A673 (cell line): ENCODE data around the gene NCOR1.

Experiments used
- EZH2 ChIP-seq: fragments of 200-600 bp; sonication (generic); IDR thresholded peaks from 2 replicates; pipeline ENCODE4 v1.6.1; 2017; ENCODE audit warnings: borderline replicate concordance, low read depth, mild to moderate bottlenecking, mixed read lengths, antibody characterized with exemption, low read length; ENCODE audit not compliant: poor library complexity, severe bottlenecking
- TF ChIP-seq, protein P1 (sequence below): fragments of 300-800, 200-600 bp; sonication (generic); conservative IDR thresholded peaks from 2 replicates; pipeline ENCODE4 v1.5.1; 2017; ENCODE audit warnings: low read depth, mild to moderate bottlenecking, antibody characterized with exemption, low read length, moderate library complexity, mixed read lengths

DNA sequence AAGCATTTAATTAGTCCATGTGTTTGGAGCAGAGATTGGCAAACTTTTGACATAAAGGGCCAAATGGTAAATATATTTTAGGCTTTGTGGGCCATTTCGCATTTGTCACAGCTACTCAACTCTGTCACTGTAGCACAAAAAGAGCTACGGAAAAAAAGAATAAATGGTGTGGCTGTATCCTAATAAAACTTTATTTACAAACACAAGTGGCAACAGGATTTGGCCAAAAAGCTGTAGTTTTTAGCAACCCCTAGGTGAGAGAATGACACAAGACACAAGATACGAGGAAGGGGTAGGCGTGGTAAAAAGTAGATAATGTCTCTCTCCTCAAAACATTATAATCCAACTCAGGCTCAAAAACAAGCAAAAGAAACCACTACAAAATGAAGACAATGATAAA is 149.2 kb downstream of the NCOR1 start:
- no peak for TF ChIP-seq EZH2
- TF ChIP-seq, protein P1, sequence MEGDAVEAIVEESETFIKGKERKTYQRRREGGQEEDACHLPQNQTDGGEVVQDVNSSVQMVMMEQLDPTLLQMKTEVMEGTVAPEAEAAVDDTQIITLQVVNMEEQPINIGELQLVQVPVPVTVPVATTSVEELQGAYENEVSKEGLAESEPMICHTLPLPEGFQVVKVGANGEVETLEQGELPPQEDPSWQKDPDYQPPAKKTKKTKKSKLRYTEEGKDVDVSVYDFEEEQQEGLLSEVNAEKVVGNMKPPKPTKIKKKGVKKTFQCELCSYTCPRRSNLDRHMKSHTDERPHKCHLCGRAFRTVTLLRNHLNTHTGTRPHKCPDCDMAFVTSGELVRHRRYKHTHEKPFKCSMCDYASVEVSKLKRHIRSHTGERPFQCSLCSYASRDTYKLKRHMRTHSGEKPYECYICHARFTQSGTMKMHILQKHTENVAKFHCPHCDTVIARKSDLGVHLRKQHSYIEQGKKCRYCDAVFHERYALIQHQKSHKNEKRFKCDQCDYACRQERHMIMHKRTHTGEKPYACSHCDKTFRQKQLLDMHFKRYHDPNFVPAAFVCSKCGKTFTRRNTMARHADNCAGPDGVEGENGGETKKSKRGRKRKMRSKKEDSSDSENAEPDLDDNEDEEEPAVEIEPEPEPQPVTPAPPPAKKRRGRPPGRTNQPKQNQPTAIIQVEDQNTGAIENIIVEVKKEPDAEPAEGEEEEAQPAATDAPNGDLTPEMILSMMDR, result no peak
